HG02610 (cell line): Measurements from ENCODE around the gene SOBP.
"Not testable (repeated sequence)": the region's sequence is repeated elsewhere in the genome, so short reads cannot be mapped to it uniquely, and the experiment has no call there.

ENCODE experiments used
- ATAC-seq: cut with Tn5 transposase; IDR thresholded peaks from one replicate; pipeline ENCODE4 v1.9.1; 2021; ENCODE audit warnings: mild to moderate bottlenecking, moderate library complexity; ENCODE audit not compliant: unreplicated experiment

The SOBP gene

DNA sequence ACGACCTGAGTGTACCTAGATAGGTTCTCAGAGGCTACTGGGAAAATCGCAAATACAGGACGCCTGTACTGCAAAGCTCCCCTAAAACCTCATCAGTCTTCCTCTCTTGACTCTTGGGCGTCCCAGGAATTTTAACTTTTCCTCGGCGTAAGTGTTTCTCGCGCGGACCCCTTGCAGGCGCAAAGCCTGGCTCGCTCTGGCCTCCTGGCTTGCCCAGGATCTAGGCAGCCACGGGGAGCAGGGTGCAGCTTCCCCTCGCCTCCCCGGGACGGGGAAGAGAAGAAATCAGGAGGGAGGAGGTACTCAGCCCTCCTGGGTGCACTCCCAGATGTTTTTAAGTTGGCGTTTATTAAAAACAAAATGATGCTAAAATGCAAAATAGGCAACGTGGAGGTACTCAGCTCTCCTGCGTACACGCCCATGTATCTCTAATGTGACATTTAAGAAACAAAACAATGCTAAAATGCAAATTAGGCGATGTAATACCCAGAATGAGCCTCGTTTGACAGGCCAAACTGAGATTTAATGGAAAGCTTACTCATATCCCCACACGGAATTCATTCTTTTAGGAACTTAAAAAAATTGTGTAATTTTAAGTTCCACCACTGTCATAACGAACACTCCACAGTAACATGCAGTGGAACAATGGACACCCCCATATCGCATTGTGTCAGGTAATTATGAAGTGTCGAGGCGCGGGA is 1.6 kb upstream of the SOBP start:
- ATAC-seq = no peak

DNA sequence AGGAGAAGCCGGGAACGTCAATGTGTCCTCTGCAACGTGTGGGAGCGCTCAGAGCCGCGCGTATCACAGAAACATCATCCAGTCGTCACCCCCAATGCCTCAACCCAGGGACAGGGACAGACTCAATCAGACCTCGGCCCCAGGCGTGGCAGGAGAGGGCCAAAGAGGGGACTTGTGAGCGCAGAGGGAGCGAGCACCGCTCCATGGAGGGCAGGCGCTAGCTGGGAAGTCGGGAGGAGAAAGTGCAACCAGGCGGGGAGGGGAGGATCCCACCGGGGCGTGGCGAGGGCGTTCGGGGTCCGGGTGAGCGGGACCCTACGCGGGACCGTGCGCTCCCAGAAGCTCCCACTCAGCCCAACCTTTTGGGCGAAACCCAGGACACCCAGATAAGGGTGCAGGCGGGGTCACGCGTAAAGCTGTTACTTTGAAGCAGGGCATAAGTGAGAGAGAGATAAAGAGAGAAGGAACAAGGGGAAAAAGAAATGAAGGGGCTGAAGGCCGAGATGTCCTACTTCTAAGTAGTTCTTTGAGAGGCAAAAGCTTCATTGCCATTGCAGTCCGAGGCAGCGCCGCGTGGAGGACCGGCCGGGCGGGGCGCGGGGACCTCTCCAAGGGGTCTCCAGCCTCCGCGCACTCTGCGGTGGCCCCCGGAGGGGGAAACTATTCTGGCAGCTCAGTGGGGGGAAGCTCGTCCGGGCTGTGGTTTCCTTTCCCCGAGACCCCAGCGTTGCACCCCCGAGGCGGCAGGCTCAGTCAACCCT is 862 bp upstream of the SOBP start:
- ATAC-seq = no peak

GRCh38 chr6:107490566-107491137 is 735 bp downstream of the SOBP start:
- no peak for ATAC-seq

DNA sequence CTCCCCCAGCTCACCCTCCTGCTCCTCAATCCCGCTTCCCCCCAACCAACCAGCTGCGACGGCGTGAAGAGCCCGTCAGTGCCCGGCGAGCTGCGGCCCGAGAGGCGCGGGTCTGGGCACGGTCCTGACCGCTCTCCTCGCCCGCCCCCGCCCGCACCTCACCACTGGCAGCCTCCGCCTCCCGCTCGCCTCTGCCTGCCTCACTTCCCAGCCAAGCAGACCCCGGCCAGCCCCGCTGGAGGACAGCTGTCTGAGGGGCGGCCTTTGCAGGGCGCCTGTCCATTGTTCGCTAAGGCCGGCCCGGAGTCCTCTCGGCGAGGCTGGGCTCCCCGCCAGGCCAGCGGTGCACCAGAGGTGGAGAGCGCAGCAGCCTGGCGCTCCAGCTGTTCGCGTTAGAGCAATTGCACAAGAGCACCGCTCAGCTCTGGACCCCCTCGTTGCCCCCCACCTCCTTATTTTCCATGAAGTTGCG is 1.3 kb downstream of the SOBP start:
- no peak for ATAC-seq

DNA sequence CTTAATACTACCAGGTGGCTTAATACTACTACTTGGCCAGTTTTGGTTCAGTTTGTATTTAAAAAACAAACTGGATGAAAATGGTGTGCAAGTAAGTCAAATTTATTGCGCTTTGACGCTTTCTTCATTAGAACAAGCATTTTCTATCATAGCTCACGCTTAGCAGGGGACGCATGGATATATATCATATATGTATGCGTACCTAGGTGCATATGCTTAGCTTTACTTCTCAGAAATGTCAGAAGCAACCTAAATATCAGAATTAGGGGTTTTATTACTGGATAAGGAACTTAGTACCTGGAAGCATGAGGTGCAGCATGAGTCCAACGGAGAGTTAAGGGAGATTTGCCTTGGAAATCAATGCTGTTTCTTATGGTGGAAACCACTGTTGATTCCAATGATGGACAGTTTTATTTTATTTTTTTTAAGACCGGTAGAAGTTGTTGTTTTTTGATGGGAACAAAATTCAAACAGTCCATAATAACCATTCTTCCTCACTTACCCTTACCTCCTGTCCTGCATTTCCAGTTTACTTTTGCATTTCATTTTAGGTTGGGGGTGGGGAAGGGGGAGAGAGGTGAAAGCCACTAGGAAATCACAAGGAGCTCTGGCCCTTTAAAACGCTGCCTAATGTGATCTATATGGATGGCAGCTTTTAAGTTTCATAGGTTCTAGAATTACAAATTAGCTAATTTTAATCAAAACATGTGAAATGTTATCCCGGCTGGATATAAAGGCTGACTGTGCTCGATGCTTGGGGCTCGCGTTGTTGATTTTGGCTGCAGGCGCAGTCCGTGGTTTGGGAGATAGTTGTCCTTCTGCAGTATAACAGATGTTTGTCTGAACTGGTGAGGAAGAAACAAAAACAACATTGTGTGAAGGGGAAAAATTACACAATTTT is 2.1 kb downstream of the SOBP start:
- no peak for ATAC-seq

DNA sequence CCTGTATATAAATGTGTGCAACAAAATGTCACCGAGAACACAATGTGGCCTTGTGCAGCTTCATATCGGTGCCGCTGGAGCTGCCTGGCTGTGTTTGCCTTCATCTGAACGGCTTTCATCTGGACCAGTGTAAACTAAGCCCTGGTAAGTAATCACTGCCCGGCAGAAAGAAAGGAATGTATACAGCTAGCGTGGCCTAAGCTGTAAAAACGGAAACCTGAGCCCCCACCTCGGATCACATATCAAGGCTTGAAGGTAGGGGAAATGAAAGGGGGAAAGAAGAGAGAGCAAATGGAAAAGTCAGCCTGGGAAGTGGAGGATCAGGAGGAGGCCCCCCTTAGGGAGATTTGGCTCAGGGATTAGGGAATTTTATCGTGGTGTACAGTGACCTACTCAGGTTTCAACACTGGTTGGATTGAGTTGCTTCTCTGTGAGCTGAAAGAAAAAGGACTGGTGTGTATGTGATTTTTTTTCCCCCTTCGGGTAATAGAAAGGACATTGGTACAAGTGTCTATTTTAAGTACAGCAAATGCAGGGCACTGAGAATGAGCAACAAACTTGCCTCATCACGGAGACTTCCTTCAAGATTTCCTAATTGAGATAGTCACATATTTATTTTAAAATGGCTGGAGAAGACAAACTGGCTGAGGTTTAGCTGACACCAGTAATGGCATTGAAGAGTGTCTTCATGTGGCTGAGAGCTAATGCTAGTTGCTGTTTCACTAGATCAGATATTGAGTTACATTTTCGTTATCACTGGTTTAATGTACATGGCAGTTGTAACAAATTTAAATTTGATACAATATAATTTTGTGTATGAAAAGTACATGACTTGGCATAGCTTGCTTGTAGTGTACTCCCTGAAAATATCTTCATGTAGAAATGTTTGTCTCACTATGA is 3.5 kb downstream of the SOBP start:
- no peak for ATAC-seq

- ATAC-seq = no peak
These were observed 5.3 kb downstream of the SOBP start for GRCh38 chr6:107495196-107495643.

- no peak for ATAC-seq
These were observed 6.1 kb downstream of the SOBP start for GRCh38 chr6:107495971-107496370.

- ATAC-seq = no peak
These were observed 7.2 kb downstream of the SOBP start for GRCh38 chr6:107496892-107497684.

GRCh38 chr6:107504270-107505026 is 14.5 kb downstream of the SOBP start:
- no peak for ATAC-seq

GRCh38 chr6:107506145-107506544 is 16.2 kb downstream of the SOBP start:
- no peak for ATAC-seq

DNA sequence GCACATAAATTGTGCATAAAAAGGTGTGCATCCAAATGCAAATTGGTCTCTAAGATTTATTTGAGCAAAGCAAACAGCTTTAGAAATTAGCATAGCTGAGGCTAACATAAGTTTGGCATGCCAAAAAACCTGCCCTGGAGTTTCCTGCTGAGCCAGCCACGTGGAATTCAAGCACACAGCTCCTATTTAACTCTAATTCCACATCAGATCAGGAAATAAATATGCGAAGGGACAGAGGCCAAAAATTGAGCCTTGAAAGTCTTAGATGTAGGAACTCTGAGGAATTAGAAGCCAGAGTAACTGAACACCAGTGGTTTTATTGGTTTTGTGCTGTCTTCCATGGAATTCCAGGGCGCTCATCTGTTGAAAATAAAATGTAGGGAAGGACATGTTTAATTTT is 19.6 kb downstream of the SOBP start:
- ATAC-seq = no peak

DNA sequence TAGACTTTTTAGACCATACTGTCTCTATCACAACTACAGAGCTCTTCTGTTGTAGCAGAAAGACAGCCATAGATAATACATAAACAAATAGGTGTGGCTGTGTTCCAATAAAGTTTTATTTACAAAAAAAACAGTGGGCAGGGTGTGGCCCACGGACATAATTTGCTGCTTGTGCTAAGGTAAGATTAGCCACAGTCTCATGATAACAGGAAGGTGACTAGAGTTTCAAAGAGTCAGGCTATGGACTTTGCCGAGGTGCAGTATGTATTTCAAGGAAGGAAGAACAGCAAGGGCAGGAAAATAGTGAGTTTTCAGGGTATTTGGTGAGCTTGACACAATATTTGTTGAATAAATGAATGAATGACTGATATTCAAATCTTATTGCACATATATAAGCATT is 20.2 kb downstream of the SOBP start:
- ATAC-seq = no peak

- ATAC-seq = no peak
These were observed 21.6 kb downstream of the SOBP start for GRCh38 chr6:107511511-107511993.

GRCh38 chr6:107513214-107513613 is 23.3 kb downstream of the SOBP start:
- no peak for ATAC-seq

DNA sequence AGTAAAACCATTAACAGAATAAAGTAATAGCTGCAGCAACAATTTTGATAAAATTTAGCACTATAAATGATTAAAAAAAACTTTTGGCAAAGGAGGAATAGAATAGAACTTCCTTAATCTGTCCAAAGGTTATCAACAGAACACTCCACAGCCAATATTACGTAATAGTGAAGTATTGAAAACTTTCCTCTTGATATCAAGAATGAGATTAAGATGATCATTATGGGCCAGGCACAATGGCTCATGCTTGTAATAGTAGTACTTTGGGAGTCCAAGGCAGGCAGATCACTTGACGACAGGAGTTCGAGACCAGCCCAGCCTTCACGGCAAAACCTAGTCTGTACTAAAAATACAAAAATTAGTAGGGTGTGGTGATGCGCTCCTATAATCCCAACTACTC is 26.0 kb downstream of the SOBP start:
- ATAC-seq = no peak

DNA sequence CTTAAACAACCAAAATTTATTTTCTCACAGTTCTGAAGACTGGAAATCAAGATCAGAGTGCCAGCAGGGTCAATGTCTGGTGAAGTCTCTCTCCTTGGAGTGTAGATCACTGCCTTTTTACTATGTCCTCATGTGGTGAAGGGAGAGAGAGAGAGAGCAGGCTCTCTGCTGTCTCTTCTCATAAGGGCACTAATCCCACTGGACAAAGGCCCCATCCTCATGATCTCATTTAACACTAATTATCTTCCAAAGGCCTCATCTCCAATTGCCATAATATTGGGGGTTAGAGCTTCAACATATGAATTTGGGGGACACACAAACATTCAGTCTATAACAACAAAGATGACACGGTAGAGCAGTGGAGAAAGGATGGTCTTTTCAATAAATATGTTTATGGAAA is 27.4 kb downstream of the SOBP start:
- no peak for ATAC-seq

DNA sequence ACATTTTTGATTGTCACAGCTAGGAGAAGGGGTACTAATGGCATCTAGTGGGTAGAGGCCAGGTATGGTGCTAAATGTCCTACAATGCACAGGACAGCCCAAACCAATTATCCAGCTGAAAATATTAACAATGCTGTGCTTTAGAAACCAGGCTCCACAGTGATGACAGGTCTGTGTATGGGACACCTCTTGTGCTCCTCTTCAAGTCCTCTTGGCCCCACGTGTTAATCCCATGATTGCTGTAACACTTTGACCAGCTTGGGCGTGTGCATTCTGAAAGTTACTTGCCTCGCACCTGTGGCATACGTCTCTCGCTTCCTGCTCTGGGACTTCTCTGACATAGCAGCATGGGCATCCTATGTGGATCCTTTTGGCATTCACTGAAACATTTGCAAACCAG is 29.3 kb downstream of the SOBP start:
- not testable (repeated sequence) for ATAC-seq
